Panc1 (cell line): Measurements from ENCODE around the gene SKOR1.

ENCODE experiments used
- CTCF ChIP-seq: fragments of 450-650 bp; IDR thresholded peaks from 2 replicates; pipeline ENCODE4 v1.5.1; 2017; ENCODE audit warnings: mild to moderate bottlenecking
- POLR2AphosphoS5 ChIP-seq: IDR thresholded peaks from 2 replicates; pipeline ENCODE4 v1.6.1; 2012; ENCODE audit warnings: mild to moderate bottlenecking, low read depth, low read length, moderate library complexity
- REST ChIP-seq, 2 experiments: IDR thresholded peaks; 2 replicates each; pipeline ENCODE4 v1.6.1; 2011 to 2012; ENCODE audit warnings: low read depth in 2 of 2, control low read depth in 1 of 2, low read length in 1 of 2, mild to moderate bottlenecking in 1 of 2, moderate library complexity in 1 of 2; ENCODE audit not compliant: insufficient read depth in 1 of 2
- SIN3A ChIP-seq: IDR thresholded peaks from 2 replicates; pipeline ENCODE4 v1.6.1; 2012; ENCODE audit warnings: low read depth, mild to moderate bottlenecking, low read length, moderate library complexity, borderline replicate concordance; ENCODE audit not compliant: insufficient read depth

- no peak for TF ChIP-seq POLR2AphosphoS5
- no peak for TF ChIP-seq CTCF
- TF ChIP-seq SIN3A = no peak
- TF ChIP-seq REST (IDR thresholded peaks at IDR 0.05; ENCODE audit: insufficient read depth in 1 of 2, low read depth in 2 of 2, low read length in 1 of 2) = no peak
These were observed 58.7 kb downstream of the SKOR1 start for GRCh38 chr15:67884009-67884408.
